GM18499 (cell line): Measurements from ENCODE around the gene ERMAP.
"Not testable (repeated sequence)": the region's sequence is repeated elsewhere in the genome, so short reads cannot be mapped to it uniquely, and the experiment has no call there.

ENCODE experiments used
- ATAC-seq: cut with Tn5 transposase; IDR thresholded peaks from one replicate; pipeline ENCODE4 v1.9.1; 2021; ENCODE audit warnings: moderate number of reproducible peaks; ENCODE audit not compliant: insufficient read depth, unreplicated experiment

ERMAP gene

GRCh38 chr1:42841440-42842147 lies 24.7 kb downstream of the ERMAP start:
- no peak for ATAC-seq

DNA sequence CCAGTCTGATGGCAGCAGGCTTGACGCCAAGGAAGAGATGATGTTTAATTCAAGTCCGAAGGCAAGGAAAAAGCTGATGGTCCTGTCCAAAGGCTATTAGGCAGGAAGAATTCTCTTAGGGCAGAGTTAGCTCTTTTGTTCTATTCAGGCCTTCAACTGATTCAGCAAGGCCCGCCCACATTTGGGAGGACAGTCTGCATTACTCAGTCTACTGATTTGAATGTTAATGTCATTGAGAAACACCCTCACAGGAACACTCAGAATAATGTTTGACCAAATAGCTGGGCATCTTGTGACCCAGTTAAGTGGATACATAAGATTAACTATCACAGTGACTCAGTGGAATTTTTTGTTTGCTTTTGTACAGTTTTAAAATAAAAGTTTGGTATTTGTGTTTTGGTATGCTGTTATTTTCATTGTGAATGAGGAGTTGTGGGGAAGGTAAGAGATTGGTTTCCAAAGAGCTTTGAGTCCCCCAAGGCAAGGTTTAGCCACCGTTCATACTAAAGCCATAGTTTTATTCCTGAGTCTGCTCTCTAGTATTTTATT lies 27.7 kb downstream of the ERMAP start:
- ATAC-seq, result no peak

GRCh38 chr1:42845193-42845592 lies 28.3 kb downstream of the ERMAP start:
- ATAC-seq, result no peak

- peak; percentile 10 for ATAC-seq
Observed at GRCh38 chr1:42845866-42846256, 28.9 kb downstream of the ERMAP start.

GRCh38 chr1:42846257-42847110 lies 29.6 kb downstream of the ERMAP start, which contains the start of gene ZNF691:
TSS of gene ZNF691 (plus strand) at chr1:42846613. CDS start at chr1:42849659, 3,046 bp downstream.
- peak; percentile 81 for ATAC-seq

DNA sequence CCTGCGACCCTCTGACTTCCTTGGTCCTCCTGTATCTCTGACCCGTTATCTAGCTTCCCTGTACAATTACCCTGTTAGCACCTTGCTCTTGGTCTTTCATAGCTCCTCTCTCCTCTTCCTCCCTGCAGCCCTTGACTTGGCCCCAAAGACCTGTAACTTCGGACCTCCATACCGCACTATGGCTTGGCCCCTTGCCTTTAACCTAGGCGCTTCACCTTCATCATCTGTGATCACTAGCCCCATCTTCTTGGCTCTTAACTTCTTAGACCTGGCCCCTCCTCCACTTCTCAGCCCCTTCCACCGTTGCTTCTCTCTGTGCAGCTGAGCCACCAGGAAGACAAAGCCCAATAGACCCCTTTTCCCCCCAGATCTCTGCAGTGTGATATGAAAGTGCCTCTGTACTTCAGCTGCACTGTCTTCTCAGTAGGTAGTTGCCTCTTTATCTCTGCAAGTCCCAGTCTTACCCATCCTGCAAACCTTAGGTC lies 30.2 kb downstream of the ERMAP start:
- ATAC-seq, result no peak

GRCh38 chr1:42847721-42848460 lies 31.0 kb downstream of the ERMAP start:
- no peak for ATAC-seq

- ATAC-seq, result no peak
Observed at GRCh38 chr1:42848823-42849537, 32.1 kb downstream of the ERMAP start.

GRCh38 chr1:42849944-42850343 lies 33.0 kb downstream of the ERMAP start:
- ATAC-seq, result no peak

- ATAC-seq, result no peak
Observed at GRCh38 chr1:42851420-42851819, 34.5 kb downstream of the ERMAP start.

- ATAC-seq, result no peak
Observed at GRCh38 chr1:42851960-42852607, 35.2 kb downstream of the ERMAP start.

DNA sequence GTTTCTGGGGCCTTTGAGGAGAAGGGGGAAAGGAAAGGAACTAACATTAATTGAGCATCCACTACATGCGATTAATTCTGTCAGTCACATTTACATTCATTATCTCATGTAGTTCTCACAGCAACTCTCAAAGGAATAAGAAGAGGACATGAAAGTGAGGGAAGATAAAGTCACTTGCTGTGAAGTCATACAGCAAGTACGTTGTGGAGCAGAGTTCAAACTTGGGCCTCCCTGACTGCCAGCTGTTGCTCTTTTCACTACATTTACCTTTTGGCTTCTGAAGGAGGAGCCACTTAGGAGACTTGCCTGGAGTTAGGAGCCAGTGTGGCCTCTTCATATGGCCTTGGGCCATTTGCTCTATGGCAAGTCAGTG lies 35.7 kb downstream of the ERMAP start:
- no peak for ATAC-seq

GRCh38 chr1:42853116-42853884 lies 36.4 kb downstream of the ERMAP start:
- no peak for ATAC-seq

DNA sequence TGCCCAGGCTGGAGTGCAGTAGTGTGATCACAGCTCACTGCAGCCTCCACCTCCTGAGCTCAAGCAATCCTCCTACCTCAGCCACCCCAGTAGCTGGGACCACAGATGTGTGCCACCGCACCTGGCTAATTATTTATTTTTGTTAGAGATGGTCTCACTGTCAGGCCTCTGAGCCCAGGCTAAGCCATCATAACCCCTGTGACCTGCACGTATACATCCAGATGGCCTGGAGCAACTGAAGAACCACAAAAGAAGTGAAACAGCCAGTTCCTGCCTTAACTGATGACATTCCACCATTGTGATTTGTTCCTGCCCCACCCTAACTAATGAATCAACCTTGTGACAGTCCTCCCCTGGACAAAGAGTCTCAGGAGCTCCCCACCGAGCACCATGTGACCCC lies 39.6 kb downstream of the ERMAP start:
- ATAC-seq, result not testable (repeated sequence)

DNA sequence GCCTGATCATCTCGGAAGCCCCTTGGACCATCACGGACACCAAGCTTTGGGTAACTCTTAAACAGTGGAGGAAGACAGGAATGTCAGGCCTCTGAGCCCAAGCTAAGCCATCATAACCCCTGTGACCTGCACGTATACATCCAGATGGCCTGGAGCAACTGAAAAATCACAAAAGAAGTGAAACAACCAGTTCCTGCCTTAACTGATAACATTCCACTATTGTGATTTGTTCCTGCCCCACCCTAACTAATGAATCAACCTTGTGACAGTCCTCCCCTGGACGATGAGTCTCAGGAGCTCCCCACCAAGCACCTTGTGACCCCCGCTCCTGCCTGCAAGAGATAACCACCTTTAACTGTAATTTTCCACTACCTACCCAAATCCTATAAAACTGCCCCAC lies 42.4 kb downstream of the ERMAP start:
- not testable (repeated sequence) for ATAC-seq

- ATAC-seq, result no peak
Observed at GRCh38 chr1:42860339-42861013, 43.6 kb downstream of the ERMAP start.

GRCh38 chr1:42861014-42861399 lies 44.1 kb downstream of the ERMAP start:
- no peak for ATAC-seq

DNA sequence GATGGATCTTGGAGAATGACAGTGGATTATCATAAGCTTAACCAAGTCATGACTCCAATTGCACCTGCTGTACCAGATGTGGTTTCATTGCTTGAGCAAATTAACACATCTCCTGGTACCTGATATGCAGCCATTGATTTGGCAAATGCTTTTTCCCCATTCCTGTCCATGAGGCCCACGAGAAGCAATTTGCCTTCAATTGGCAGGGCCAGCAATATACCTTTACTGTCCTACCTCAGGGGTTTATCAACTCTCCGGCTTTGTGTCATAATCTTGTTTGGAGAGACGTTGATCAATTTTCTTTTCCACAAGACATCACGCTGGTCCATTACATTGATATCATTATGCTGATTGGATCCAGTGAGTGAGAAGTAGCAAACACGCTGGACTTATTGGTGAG lies 49.6 kb downstream of the ERMAP start:
- ATAC-seq, result no peak
